Gastrocnemius medialis (tissue), 4 donors: ENCODE measurements around the gene C9. TPM values are rescaled to one million over a fixed set of nuclear protein-coding genes. Genes with fewer than 3 reads are reported as not detected.

Source experiments
- ATAC-seq, 2 donors: fragments of 150-250 bp; one replicate each; pipeline ENCODE4 v1.9.1; 2016
- DNase-seq, 2 donors: peaks; one replicate each; pipeline ENCODE4 v3.0.0-alpha.2; 2019
- H3K27ac ChIP-seq, 4 donors: fragments of 200-600 bp; sonication (generic); 1 replicate in 1 of 4; 2 replicates in 3 of 4; pipeline ENCODE4 v1.5.1; 2016 to 2018; ENCODE audit warnings: mild to moderate bottlenecking in 2 of 4, moderate library complexity in 1 of 4
- H3K27me3 ChIP-seq, 3 donors: fragments of 200-600 bp; sonication (generic) in 2 of 3; 1 replicate in 1 of 3; 2 replicates in 2 of 3; pipeline versions ENCODE4 v1.5.1 to v1.6.0; 2016 to 2019; ENCODE audit warnings: mild to moderate bottlenecking in 1 of 3, moderate library complexity in 1 of 3
- H3K36me3 ChIP-seq, 2 donors: fragments of 200-600 bp; sonication (generic) in 1 of 2; one replicate each; pipeline ENCODE4 v1.5.1; 2017 to 2018
- H3K4me1 ChIP-seq, 2 donors: fragments of 200-600 bp; sonication (generic) in 1 of 2; one replicate each; pipeline ENCODE4 v1.5.1; 2016 to 2017; ENCODE audit warnings: mild to moderate bottlenecking in 2 of 2
- H3K4me3 ChIP-seq, 4 donors: fragments of 200-600 bp; sonication (generic) in 3 of 4; 1 replicate in 1 of 4; 2 replicates in 3 of 4; pipeline ENCODE4 v1.5.1; 2016 to 2019; ENCODE audit warnings: mild to moderate bottlenecking in 2 of 4
- H3K9me3 ChIP-seq, 3 donors: fragments of 200-600 bp; sonication (generic) in 2 of 3; 1 replicate in 1 of 3; 2 replicates in 2 of 3; pipeline ENCODE4 v1.5.1; 2016 to 2019
- POLR2A ChIP-seq, 2 donors: fragments of 450-650 bp; IDR thresholded peaks; one replicate each; pipeline ENCODE4 v1.6.1; 2017; ENCODE audit warnings: antibody characterized with exemption in 2 of 2, mild to moderate bottlenecking in 2 of 2, moderate library complexity in 2 of 2
- in situ Hi-C, 4 donors: fragments of 200-750 bp; cut with MboI; loops; one replicate each; pipeline versions ENCODE4 v1.15.0 to v1.8.0; 2017; ENCODE audit warnings: low sequenced_read_pairs in 4 of 4
- intact Hi-C: fragments of 100-400 bp; cut with DNase I; formaldehyde crosslinking; loops from one replicate; pipeline ENCODE4 v1.15.1; 2023; ENCODE audit warnings: low total_unique reads
- total RNA-seq, 4 donors: library from RNA; depleted of rRNA; stranded (reverse); fragments of >200 nt; gene quantifications; one replicate each; pipeline versions ENCODE4 v1.1.0 to v1.2.3, GENCODE V29; 2016
- TF ChIP-seq, protein P1 (sequence below), 5 experiments: fragments of 450-650 bp in 3 of 5; fragments of 200-600 bp in 2 of 5; sonication (generic) in 2 of 5; IDR thresholded peaks in 4 of 5; conservative IDR thresholded peaks in 1 of 5; 1 replicate in 4 of 5; 2 replicates in 1 of 5; pipeline ENCODE4 v1.5.1; 2016 to 2019; ENCODE audit warnings: antibody characterized with exemption in 5 of 5, mild to moderate bottlenecking in 3 of 5, moderate library complexity in 3 of 5

Gene C9
- total RNA-seq, 4 donors from 2014 or later = 2.6 to 5.3 TPM; not detected in 2

DNA sequence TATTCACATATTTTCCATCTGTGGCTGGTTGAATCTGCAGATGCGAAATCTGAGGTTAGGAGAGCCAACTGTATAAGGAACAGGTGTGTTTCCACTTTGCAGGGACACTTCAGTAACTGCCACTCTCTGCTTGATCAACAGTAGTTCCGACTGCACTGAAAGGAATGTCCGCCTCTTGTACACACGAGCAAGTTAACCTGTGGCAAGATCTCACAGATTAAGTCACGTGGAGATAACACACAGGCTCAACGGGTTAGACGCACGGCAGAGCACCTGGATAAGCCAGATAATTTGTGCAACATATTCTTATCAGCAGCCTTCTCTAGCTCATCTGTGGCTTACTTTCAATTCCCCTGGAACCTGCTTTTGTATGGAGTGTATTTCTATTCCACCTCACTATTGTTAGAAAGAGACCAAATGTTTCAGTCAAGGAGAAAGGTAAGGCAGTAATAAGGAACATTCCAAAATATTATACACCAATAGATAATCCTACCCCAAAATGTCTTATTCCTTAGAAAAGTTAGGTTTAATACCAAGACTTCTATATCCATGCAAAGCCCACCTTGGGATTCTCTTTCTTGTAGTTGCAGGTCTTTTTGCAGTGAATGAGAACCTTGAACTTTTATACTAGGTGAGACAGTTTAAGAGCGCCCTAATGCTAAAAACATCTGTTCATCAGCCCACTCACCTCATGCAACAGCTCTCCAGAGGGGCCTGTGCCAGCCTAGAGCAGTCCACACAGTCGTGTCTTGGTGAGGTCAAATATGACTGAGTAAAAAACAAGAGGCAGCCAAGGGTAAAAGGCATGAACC is 6.5 kb upstream of the C9 start:
- H3K4me3 ChIP-seq = no peak overlapping the region
- intact Hi-C loops (no loop called here), in situ Hi-C loops (loop anchor here in 1 of 4 donors (10.0 kb wide), 1 partner anchor 174 kb away; no protein-coding TSS in a partner anchor)
- no peak overlapping the region for H3K27ac ChIP-seq
- no peak for DNase-seq
- H3K27me3 ChIP-seq = no peaks in the 10 kb centered on the region
- peaks cover 0 to 6% of the 10 kb centered on the region in 2 donors for H3K36me3 ChIP-seq
- TF ChIP-seq, protein P1, sequence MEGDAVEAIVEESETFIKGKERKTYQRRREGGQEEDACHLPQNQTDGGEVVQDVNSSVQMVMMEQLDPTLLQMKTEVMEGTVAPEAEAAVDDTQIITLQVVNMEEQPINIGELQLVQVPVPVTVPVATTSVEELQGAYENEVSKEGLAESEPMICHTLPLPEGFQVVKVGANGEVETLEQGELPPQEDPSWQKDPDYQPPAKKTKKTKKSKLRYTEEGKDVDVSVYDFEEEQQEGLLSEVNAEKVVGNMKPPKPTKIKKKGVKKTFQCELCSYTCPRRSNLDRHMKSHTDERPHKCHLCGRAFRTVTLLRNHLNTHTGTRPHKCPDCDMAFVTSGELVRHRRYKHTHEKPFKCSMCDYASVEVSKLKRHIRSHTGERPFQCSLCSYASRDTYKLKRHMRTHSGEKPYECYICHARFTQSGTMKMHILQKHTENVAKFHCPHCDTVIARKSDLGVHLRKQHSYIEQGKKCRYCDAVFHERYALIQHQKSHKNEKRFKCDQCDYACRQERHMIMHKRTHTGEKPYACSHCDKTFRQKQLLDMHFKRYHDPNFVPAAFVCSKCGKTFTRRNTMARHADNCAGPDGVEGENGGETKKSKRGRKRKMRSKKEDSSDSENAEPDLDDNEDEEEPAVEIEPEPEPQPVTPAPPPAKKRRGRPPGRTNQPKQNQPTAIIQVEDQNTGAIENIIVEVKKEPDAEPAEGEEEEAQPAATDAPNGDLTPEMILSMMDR (IDR thresholded peaks at IDR 0.05 in 4 of 5, conservative IDR thresholded peaks at IDR 0.05 in 1 of 5) = no peak
- no peak for TF ChIP-seq POLR2A (IDR thresholded peaks at IDR 0.05)
- no peak for ATAC-seq
- no peaks in the 10 kb centered on the region for H3K9me3 ChIP-seq
- H3K4me1 ChIP-seq = no peaks in the 10 kb centered on the region

DNA sequence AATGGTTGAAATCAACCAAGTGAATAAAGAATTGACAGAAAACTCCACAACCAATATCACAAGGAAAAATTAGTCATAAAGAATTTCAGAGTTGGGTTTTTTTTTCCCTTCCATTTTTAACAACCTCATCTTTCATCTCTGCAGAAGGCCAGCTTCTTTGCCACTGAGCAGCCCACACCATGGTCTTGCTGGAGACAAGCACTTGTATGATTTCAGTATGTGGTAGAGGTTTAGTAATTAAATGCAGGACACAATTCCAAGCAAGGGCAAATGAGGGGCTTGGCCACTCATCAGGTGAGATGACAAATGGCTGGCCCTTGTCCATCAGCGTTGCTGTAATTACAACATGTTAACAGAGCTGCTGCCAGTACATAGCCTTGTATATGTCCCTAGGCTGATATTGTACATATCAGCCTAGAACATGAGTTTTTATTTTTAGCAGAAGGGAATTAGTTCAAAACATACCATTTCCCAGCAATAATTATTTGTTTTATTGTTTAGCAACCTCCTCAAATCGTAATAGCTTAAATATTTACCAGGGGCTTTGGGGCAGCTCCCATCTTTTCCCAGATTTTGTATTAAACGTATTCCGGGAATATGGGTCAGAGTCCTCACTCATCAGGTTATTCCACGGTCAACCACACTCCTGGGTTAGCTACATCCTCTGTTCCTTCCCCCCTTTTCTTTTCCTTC is 5.0 kb upstream of the C9 start:
- Histone ChIP-seq H3K9me3 (no peaks in the 10 kb centered on the region), H3K36me3 (no peaks in the 10 kb centered on the region), H3K4me1 (no peaks in the 10 kb centered on the region), H3K4me3 (no peak overlapping the region), H3K27ac (no peak overlapping the region), H3K27me3 (no peaks in the 10 kb centered on the region)
- in situ Hi-C loops (no loop called here), intact Hi-C loops (no loop called here)
- TF ChIP-seq POLR2A (IDR thresholded peaks at IDR 0.05) = no peak
- TF ChIP-seq, protein P1 (IDR thresholded peaks at IDR 0.05 in 4 of 5, conservative IDR thresholded peaks at IDR 0.05 in 1 of 5) = no peak
- ATAC-seq (no peak), DNase-seq (no peak)

DNA sequence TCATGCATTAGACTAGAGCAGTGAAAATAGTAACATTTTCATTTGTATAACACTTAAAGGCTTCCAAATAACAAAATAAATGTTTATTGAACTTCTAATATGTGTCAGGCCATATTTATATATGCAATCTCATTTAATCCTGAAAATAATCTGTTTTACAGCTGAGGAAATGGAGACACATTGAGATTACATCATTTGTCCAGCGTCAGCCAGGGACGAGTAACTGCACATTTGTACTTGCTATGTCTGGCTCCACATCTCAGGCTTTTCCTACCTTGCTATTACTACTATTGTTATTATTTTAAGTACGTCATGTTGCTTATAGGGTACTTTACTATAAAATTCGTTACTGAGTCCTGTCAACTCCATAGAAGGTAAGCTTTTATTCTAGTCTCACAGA is 3.8 kb upstream of the C9 start:
- no peak for DNase-seq
- Histone ChIP-seq H3K27ac (no peak overlapping the region), H3K4me1 (no peaks in the 10 kb centered on the region), H3K9me3 (no peaks in the 10 kb centered on the region), H3K27me3 (no peaks in the 10 kb centered on the region), H3K36me3 (no peaks in the 10 kb centered on the region), H3K4me3 (no peak overlapping the region)
- ATAC-seq = no peak
- TF ChIP-seq, protein P1 (IDR thresholded peaks at IDR 0.05 in 4 of 5, conservative IDR thresholded peaks at IDR 0.05 in 1 of 5) = no peak
- no peak for TF ChIP-seq POLR2A (IDR thresholded peaks at IDR 0.05)
- intact Hi-C loops (no loop called here), in situ Hi-C loops (no loop called here)

DNA sequence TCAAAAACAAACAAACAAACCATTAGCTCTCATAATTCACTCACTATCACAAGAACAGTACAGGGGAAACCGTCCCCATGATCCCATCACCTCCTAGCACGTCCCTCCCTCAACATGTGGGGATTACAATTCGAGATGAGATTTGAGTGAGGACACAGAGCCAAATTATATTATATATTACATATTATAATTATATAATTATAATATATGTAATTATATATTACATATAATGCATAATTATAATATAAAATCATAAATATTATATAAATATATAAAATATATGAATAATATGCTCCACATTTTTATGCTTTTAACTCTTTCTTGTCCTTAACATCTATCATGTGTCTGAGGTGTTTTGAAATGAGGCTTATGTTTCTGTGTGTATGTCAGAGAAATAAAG is 3.4 kb upstream of the C9 start:
- TF ChIP-seq POLR2A (IDR thresholded peaks at IDR 0.05) = no peak
- TF ChIP-seq, protein P1 (IDR thresholded peaks at IDR 0.05 in 4 of 5, conservative IDR thresholded peaks at IDR 0.05 in 1 of 5) = no peak
- in situ Hi-C loops = no loop called here

More for the DNA sequence above, 3.4 kb upstream of the C9 start:
- intact Hi-C loops = no loop called here
- DNase-seq (no peak), ATAC-seq (no peak)
- no peaks in the 10 kb centered on the region for H3K4me1 ChIP-seq
- no peak overlapping the region for H3K4me3 ChIP-seq
- no peaks in the 10 kb centered on the region for H3K9me3 ChIP-seq
- no peak overlapping the region for H3K27ac ChIP-seq
- no peaks in the 10 kb centered on the region for H3K27me3 ChIP-seq
- no peaks in the 10 kb centered on the region for H3K36me3 ChIP-seq
